HG03521 (cell line): Measurements from ENCODE around the gene FMO5.

Source experiments
- ATAC-seq: cut with Tn5 transposase; IDR thresholded peaks from one replicate; pipeline ENCODE4 v1.9.1; 2021; ENCODE audit warnings: mild to moderate bottlenecking, moderate library complexity; ENCODE audit not compliant: unreplicated experiment

The FMO5 gene

DNA sequence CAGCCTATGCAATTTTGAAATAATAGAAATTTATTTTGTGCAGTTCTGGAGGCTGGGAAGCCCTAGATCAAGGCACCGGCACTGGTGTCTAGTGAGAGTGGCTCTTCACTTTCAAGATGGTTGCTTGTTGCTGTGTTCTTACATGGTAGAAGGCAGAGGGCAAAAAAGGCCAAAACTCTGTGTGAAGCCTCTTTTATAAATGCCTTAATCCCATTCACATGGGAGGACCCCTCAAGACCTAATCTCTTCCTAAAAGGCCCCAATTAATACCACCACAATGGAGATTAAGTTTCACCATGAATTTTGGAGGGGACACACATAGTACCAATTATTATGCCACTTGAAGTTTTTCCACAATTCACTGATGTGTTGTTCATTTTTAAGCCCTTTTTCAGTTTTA, 73.9 kb downstream of the FMO5 start:
- ATAC-seq, result no peak

GRCh38 chr1:147142886-147143285, 82.3 kb downstream of the FMO5 start:
- no peak for ATAC-seq
